HL-60 (cell line): Measurements from ENCODE around the gene LYPD4.

Experiments
- DNase-seq, 2 experiments: peaks; one replicate each; pipeline ENCODE4 v3.0.0-alpha.2; 2010 to 2020; ENCODE audit warnings: low read depth in 1 of 2, low spot score in 1 of 2
- H3K27ac ChIP-seq: fragments of 250-450 bp; sonication (Bioruptor Pico); replicated peaks from 2 replicates; pipeline ENCODE4 v1.5.1; 2020; ENCODE audit warnings: mild to moderate bottlenecking, moderate library complexity
- H3K27me3 ChIP-seq: fragments of 250-450 bp; sonication (Bioruptor Pico); 2 replicates; pipeline ENCODE4 v1.5.1; 2021; ENCODE audit warnings: mild to moderate bottlenecking, moderate library complexity; ENCODE audit not compliant: insufficient read depth, poor library complexity, severe bottlenecking
- H3K4me3 ChIP-seq: replicated peaks from 2 replicates; pipeline ENCODE4 v1.5.1; 2011; ENCODE audit warnings: mild to moderate bottlenecking, control low read depth, low read length; ENCODE audit not compliant: insufficient read depth
- GABPA ChIP-seq: IDR thresholded peaks from 2 replicates; pipeline ENCODE4 v1.6.1; 2012; ENCODE audit warnings: low read depth
- POLR2AphosphoS5 ChIP-seq: IDR thresholded peaks from 2 replicates; pipeline ENCODE4 v1.6.1; 2012; ENCODE audit warnings: low read depth
- SPI1 ChIP-seq: IDR thresholded peaks from 2 replicates; pipeline ENCODE4 v1.6.1; 2012; ENCODE audit warnings: low read depth, mild to moderate bottlenecking, borderline replicate concordance
- TF ChIP-seq, protein P1 (sequence below): IDR thresholded peaks from one replicate; pipeline ENCODE4 v1.5.1; 2011; ENCODE audit warnings: low read length, control low read depth, inconsistent platforms; ENCODE audit not compliant: insufficient read depth
- TF ChIP-seq, protein P2 (sequence below): IDR thresholded peaks from 2 replicates; pipeline ENCODE4 v1.6.1; 2012; ENCODE audit warnings: low read depth; ENCODE audit not compliant: insufficient replicate concordance

Gene LYPD4

DNA sequence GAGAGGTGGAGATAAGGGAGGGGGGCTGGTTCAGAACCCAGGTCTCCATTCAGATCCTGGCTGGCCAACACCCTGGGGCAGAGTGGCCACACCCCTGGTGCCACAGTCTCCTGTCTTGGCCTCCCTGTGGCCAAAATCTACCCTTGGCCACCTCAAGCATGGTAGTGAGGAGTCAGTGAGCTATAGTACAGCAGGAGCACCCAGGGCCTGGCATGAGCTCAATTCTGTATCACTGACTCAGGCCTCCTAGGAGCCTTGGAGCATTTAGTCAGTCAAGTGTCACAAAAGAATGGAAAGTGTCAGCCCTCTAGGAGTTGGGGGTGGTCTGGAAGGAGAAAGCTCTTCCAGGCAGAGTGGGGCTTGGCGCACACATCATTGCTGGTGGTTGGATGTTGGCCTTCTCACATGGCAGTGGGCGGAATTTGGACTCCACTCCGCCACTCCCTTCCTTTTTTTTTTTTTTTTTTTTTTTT is 26.0 kb upstream of the LYPD4 start:
- Histone ChIP-seq H3K27me3 (no peaks in the 10 kb centered on the region), H3K4me3 (no peak overlapping the region), H3K27ac (peak overlapping the region; percentile 41)
- peak in 1 of 2 experiments; percentile 45 for DNase-seq
- TF ChIP-seq POLR2AphosphoS5: peak; percentile 17; the same call in 1 of the 2 replicates
- no peak for TF ChIP-seq SPI1

DNA sequence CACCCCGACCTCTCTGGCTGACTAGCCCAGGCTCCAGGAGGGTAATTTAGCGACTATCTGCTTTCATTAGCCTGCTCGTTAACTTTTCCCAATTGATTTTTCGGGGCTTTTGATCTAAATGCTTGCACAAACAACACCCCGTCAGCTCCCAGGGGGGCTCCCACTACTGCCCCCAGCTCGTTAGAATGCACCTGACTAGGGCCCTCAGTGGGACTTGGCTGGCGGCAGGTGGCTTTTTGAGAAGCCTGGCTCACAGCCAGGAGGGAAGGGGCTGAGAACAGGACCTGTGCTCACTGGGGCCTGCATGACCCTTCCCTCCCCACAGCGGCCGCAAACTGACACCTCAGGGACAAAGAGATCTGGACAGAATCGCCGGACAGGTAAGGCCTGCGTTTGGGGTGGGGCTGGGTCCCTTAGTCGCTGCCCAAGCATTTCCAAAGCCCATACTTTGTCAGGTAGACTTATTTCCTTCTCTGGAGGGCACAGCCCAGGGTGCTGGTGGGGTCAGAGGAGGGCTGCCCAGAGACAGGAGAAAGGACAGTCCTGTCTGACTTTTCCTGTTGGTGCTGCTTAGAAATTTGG is 25.0 kb upstream of the LYPD4 start:
- Histone ChIP-seq H3K27ac (peak overlapping the region; percentile 11; the same call in 1 of the 2 replicates), H3K27me3 (no peaks in the 10 kb centered on the region), H3K4me3 (no peak overlapping the region)
- no peak for DNase-seq
- no peak for TF ChIP-seq GABPA
- TF ChIP-seq, protein P1, sequence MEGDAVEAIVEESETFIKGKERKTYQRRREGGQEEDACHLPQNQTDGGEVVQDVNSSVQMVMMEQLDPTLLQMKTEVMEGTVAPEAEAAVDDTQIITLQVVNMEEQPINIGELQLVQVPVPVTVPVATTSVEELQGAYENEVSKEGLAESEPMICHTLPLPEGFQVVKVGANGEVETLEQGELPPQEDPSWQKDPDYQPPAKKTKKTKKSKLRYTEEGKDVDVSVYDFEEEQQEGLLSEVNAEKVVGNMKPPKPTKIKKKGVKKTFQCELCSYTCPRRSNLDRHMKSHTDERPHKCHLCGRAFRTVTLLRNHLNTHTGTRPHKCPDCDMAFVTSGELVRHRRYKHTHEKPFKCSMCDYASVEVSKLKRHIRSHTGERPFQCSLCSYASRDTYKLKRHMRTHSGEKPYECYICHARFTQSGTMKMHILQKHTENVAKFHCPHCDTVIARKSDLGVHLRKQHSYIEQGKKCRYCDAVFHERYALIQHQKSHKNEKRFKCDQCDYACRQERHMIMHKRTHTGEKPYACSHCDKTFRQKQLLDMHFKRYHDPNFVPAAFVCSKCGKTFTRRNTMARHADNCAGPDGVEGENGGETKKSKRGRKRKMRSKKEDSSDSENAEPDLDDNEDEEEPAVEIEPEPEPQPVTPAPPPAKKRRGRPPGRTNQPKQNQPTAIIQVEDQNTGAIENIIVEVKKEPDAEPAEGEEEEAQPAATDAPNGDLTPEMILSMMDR: no peak
- TF ChIP-seq SPI1: no peak
- TF ChIP-seq, protein P2, sequence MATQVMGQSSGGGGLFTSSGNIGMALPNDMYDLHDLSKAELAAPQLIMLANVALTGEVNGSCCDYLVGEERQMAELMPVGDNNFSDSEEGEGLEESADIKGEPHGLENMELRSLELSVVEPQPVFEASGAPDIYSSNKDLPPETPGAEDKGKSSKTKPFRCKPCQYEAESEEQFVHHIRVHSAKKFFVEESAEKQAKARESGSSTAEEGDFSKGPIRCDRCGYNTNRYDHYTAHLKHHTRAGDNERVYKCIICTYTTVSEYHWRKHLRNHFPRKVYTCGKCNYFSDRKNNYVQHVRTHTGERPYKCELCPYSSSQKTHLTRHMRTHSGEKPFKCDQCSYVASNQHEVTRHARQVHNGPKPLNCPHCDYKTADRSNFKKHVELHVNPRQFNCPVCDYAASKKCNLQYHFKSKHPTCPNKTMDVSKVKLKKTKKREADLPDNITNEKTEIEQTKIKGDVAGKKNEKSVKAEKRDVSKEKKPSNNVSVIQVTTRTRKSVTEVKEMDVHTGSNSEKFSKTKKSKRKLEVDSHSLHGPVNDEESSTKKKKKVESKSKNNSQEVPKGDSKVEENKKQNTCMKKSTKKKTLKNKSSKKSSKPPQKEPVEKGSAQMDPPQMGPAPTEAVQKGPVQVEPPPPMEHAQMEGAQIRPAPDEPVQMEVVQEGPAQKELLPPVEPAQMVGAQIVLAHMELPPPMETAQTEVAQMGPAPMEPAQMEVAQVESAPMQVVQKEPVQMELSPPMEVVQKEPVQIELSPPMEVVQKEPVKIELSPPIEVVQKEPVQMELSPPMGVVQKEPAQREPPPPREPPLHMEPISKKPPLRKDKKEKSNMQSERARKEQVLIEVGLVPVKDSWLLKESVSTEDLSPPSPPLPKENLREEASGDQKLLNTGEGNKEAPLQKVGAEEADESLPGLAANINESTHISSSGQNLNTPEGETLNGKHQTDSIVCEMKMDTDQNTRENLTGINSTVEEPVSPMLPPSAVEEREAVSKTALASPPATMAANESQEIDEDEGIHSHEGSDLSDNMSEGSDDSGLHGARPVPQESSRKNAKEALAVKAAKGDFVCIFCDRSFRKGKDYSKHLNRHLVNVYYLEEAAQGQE: no peak
- TF ChIP-seq POLR2AphosphoS5: no peak; the same call in none of the 2 replicates

DNA sequence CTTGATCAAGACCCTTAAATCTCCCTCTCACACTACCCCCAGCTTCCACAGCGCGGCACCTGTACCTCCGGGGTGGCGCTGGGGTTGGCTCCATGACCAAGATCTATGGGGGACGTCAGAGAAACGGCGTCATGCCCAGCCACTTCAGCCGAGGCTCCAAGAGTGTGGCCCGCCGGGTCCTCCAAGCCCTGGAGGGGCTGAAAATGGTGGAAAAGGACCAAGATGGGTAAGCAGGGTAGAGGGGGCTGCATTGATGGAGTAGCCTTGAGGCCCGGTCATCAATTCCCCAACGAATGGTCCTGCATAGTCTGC is 24.5 kb upstream of the LYPD4 start:
- DNase-seq: no peak
- TF ChIP-seq SPI1 (no peak), POLR2AphosphoS5 (no peak; the same call in 1 of the 2 replicates), GABPA (no peak)
- TF ChIP-seq, protein P2: no peak
- TF ChIP-seq, protein P1: no peak
- Histone ChIP-seq H3K27me3 (no peaks in the 10 kb centered on the region), H3K27ac (peak overlapping the region; percentile 20), H3K4me3 (no peak overlapping the region)

DNA sequence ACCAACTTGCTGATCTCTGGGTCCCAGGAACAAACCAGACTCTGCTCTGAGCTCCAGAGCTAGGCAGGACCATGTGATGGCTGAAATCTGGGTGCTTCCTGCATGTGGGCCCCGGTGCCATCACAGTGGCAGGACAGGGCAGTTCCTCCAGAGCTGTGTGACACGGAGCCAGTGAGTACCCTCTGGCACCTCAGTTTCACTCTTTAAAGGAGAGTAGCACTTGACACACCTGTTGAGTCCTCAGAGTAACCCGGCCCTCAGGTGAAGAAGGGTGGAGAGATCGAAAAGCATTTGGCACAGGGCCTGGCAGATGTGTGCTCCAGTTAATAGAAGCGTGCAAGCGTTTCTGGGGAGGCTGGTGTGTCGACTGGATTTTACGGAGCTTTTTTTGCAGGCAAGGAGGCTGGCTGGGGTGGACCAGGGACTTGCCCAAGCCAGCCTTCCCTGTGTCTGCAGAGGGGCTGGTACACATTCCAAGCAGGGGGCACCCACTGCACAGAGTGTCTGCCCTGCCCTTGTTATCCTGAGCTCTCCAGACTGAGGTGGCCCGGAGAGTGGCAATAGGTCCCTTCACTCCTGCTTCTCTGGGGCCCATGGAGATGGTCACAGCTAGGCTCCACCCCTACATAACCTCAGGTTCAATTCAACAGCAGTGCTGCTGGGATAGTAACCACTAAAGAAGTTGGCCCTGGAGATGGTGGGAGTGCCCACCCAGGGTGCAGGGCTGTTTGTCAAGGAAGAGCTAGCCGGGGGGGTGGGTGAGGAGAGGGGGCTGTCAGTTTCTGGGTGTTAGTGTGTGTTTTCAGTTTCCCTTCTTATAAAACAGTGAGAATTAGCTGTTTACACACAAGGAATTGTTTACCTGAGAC is 23.9 kb upstream of the LYPD4 start:
- no peak for DNase-seq
- TF ChIP-seq, protein P2: no peak
- TF ChIP-seq GABPA (no peak), SPI1 (no peak), POLR2AphosphoS5 (no peak)
- TF ChIP-seq, protein P1: no peak
- Histone ChIP-seq H3K27ac (peak overlapping the region; percentile 20), H3K27me3 (no peaks in the 10 kb centered on the region), H3K4me3 (no peak overlapping the region)
